Frontal cortex (tissue), 4 donors: ENCODE results near the gene FGF1. TPM values are rescaled to one million over a fixed set of nuclear protein-coding genes. Genes with fewer than 3 reads are reported as not detected.
"Not testable (repeated sequence)": the region's sequence is repeated elsewhere in the genome, so short reads cannot be mapped to it uniquely, and the experiment has no call there.

Source experiments
- DNase-seq, 2 donors: peaks; one replicate each; pipeline ENCODE4 v3.0.0; 2012; ENCODE audit warnings: low spot score in 2 of 2
- FAIRE-seq: peaks from 2 replicates; lab custom pipeline; 2012; peaks lifted over from hg19 to GRCh38; lab: Jason Lieb, UNC
- total RNA-seq: library from RNA; depleted of rRNA; stranded (reverse); fragments of >200 nt; gene quantifications from one replicate; pipeline ENCODE4 v1.2.3, GENCODE V29; 2014
- donor health status: control.
- donor health status: control.
- donor health status: control.

FGF1 gene
- total RNA-seq, 1 donor from 2014 or later, result 2.9 TPM

GRCh38 chr5:142648108-142648507, 37.8 kb downstream of the FGF1 start:
- DNase-seq, FAIRE-seq: not testable (repeated sequence)

GRCh38 chr5:142645456-142645855, 40.4 kb downstream of the FGF1 start:
- FAIRE-seq (no peak), DNase-seq (no peak)

- no peak for FAIRE-seq
- peak in 1 of 2 donors; percentile 39 for DNase-seq
Measured at GRCh38 chr5:142644640-142645361, 41.1 kb downstream of the FGF1 start.

GRCh38 chr5:142644127-142644526, 41.8 kb downstream of the FGF1 start:
- FAIRE-seq (no peak), DNase-seq (no peak)

GRCh38 chr5:142643634-142644033, 42.3 kb downstream of the FGF1 start:
- no peak for FAIRE-seq

GRCh38 chr5:142642427-142642826, 43.5 kb downstream of the FGF1 start:
- no peak for DNase-seq
- FAIRE-seq, result no peak

More at GRCh38 chr5:142643634-142644033, 42.3 kb downstream of the FGF1 start:
- no peak for DNase-seq

GRCh38 chr5:142641711-142642110, 44.2 kb downstream of the FGF1 start:
- DNase-seq (no peak), FAIRE-seq (no peak)

- FAIRE-seq, result no peak
- DNase-seq, result no peak
Measured at GRCh38 chr5:142640316-142641005, 45.4 kb downstream of the FGF1 start.

- FAIRE-seq (no peak), DNase-seq (no peak)
Measured at GRCh38 chr5:142639455-142639854, 46.4 kb downstream of the FGF1 start.

- no peak for FAIRE-seq
- DNase-seq, result no peak
Measured at GRCh38 chr5:142637871-142638270, 48.0 kb downstream of the FGF1 start.

- DNase-seq, result no peak
- FAIRE-seq, result no peak
Measured at GRCh38 chr5:142636698-142637324, 49.1 kb downstream of the FGF1 start.

- no peak for DNase-seq
- no peak for FAIRE-seq
Measured at GRCh38 chr5:142636093-142636492, 49.8 kb downstream of the FGF1 start.

- FAIRE-seq, result no peak
Measured at GRCh38 chr5:142634216-142635011, 51.5 kb downstream of the FGF1 start.

GRCh38 chr5:142630927-142631539, 54.9 kb downstream of the FGF1 start:
- DNase-seq (no peak), FAIRE-seq (no peak)

More at GRCh38 chr5:142634216-142635011, 51.5 kb downstream of the FGF1 start:
- no peak for DNase-seq

- DNase-seq, result peak; percentile 21 to 50
- FAIRE-seq, result no peak
Measured at GRCh38 chr5:142627383-142628217, 58.3 kb downstream of the FGF1 start.

GRCh38 chr5:142626786-142627185, 59.1 kb downstream of the FGF1 start:
- no peak for DNase-seq
- no peak for FAIRE-seq

GRCh38 chr5:142626099-142626498, 59.8 kb downstream of the FGF1 start:
- no peak for FAIRE-seq
- DNase-seq, result no peak

GRCh38 chr5:142621227-142621626, 64.7 kb downstream of the FGF1 start:
- no peak for DNase-seq
- no peak for FAIRE-seq

GRCh38 chr5:142619815-142620214, 66.1 kb downstream of the FGF1 start:
- no peak for FAIRE-seq
- DNase-seq, result no peak
